GM12873 (cell line): Measurements from ENCODE around the gene SART3.
A peak's percentile ranks its signal among the peaks of the same experiment; 100 is the strongest.

Experiments
- TF ChIP-seq, protein P1 (sequence below): IDR thresholded peaks from 2 replicates; pipeline ENCODE4 v1.5.1; 2012; ENCODE audit warnings: low read depth, mild to moderate bottlenecking, moderate library complexity, low read length, control low read depth; ENCODE audit not compliant: insufficient read depth; ENCODE audit errors: missing control alignments

SART3 gene

DNA sequence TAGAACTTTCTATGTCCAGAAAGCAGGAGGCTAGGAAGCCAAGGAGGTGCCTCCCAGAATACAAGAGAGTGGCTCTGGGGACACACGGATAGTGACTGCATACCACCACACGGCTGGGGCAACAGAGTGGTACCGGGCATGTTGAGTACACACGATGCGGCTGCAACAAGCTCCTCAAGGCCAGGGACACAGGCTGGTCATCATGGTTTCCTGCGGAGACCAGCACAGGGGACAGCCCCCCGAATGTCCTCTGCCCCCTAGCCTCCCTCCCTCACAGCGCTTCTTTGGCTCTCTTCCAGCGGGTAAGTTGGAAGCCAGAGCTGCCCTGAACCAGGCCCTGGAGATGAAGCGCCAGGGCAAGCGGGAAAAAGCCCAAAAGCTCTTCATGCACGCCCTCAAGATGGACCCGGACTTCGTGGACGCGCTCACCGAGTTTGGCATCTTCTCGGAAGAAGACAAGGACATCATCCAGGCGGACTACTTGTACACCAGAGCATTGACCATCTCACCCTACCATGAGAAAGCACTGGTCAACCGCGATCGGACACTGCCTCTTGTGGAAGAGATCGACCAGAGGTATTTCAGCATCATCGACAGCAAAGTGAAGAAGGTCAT is 42.8 kb downstream of the SART3 start:
- TF ChIP-seq, protein P1, sequence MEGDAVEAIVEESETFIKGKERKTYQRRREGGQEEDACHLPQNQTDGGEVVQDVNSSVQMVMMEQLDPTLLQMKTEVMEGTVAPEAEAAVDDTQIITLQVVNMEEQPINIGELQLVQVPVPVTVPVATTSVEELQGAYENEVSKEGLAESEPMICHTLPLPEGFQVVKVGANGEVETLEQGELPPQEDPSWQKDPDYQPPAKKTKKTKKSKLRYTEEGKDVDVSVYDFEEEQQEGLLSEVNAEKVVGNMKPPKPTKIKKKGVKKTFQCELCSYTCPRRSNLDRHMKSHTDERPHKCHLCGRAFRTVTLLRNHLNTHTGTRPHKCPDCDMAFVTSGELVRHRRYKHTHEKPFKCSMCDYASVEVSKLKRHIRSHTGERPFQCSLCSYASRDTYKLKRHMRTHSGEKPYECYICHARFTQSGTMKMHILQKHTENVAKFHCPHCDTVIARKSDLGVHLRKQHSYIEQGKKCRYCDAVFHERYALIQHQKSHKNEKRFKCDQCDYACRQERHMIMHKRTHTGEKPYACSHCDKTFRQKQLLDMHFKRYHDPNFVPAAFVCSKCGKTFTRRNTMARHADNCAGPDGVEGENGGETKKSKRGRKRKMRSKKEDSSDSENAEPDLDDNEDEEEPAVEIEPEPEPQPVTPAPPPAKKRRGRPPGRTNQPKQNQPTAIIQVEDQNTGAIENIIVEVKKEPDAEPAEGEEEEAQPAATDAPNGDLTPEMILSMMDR, result no peak

DNA sequence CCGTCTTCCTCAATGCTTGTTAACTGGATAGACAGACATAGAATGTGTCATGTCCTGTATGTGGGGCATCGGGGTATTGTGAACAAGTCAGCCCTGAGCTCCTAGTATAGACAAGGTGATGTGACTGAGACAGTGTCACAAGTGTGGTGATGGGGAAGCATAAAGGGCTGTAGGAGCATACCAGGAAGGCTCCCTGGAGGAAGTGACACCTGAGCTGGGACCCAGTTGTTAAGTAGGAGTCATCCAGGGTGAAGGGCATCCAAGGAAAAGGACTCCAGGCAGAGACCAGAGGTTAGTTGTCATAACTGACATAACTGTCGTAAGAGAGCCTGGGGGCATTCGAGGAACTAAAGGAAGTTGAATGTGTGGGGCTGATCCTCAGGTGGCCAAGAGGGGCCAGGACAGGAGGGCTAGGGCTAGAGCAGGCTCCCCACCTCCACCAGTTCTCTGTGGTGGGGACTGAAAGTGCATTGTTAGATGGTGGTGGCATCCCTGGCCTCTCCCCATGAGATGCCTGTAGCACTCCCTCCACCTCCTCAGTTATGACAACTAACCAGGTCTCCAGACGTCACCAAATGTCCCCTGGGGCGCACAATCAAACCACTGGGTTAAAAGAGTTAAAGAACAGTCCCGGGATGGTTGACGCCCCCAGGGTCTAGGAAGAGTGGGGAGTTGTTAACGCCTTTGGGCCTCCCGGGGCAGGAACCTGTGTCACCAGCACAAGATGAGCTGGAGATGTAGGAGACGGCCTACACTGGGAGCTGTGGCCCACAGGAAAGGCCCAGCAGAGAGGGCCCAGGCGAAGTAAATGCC is 43.5 kb downstream of the SART3 start:
- TF ChIP-seq, protein P1, result no peak

DNA sequence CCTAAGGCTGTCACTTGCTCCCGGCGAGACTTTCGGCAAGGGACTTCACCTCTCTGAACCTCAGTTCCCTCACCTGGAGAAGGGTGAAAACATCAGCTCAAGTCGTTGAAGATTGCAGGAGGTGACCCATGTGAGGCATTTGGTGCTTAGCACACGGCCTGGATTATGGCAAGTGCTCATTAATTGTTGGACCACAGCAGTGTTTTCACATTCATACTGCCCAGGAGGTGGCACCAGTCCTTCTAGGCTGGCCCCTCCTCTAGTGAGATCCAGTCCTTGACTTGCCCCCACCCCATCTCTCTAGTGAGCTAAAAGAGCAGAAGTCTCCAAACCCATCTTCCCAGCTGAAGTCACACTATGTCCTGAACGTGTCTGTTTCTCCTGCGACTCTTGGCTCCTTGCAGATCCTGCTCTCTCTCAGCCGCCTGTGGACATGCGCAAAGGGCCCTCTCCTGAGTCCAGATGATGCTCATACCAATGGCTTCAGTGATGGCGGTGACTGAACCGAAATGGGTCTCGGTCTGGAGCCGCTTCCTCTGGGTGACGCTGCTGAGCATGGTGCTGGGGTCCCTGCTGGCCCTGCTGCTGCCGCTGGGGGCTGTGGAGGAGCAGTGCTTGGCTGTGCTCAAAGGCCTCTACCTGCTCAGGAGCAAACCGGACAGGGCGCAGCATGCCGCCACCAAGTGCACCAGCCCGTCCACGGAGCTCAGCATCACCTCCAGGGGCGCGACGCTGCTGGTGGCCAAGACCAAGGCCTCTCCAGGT is 44.3 kb downstream of the SART3 start:
- TF ChIP-seq, protein P1, result peak; percentile 21

DNA sequence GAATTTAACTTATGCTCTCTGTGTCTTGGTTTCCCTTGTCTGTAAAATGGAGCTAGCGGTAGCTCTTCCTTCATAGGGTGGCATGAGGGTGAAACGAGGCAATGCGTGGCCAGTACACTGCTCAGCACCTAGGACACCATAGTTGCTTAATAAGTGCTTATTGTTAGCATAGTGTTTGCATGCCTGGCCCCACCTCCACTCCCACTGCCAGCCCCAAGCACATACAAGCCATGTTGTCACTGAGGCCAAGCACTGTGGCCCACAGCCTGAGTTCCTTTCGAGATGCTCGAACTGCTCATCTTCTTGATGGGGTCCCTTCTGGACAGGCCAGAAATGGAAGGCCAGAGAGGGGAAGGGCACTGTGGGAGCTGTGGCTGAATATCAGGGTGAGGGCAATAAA is 45.1 kb downstream of the SART3 start:
- TF ChIP-seq, protein P1, result no peak

DNA sequence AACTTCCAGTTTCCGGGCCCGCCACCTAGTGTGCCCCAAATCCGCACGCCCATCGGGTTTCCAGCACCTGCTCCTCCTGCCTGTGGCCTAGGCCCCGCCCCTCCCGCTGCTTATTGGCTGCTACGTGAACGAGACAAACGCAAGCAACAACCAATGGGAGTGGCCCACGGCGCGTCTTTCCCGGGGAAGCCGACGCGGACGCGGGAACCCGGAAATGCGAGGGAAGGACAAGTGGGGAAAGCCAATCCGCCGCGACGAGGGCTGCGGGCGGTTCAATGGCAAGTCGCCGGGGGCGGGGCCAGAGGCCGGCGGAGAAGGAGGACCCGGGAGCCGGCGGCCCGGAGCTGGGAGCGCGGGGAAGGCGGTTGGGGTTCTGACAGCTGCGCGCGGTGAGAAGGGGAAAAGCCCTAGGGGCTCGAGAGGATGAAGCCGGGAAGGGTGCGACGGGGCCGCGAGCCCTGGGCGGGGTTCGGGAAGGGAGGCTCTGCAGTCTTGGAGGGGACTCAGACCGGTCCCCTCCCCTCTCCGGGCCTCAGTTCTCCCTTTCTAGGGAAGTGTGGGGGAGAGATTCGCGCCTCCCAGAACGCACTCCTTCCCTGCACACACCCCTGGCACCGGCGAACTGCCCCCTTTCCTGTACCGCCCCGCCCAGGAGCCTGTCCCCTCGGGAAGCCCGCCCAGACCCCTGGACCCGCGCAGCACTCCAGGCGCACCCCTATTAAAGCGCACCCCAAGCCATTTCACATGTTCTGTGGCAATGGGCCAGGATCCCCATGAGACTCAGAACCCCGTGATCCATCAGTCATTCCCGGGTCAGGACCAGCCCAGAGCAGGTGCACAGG is 45.8 kb downstream of the SART3 start, which contains the start of gene FICD:
TSS of gene FICD (plus strand) at position 305 of the 842 bp plus-strand sequence. CDS start 1,696 bp downstream, outside the sequence.
- TF ChIP-seq, protein P1, result no peak

DNA sequence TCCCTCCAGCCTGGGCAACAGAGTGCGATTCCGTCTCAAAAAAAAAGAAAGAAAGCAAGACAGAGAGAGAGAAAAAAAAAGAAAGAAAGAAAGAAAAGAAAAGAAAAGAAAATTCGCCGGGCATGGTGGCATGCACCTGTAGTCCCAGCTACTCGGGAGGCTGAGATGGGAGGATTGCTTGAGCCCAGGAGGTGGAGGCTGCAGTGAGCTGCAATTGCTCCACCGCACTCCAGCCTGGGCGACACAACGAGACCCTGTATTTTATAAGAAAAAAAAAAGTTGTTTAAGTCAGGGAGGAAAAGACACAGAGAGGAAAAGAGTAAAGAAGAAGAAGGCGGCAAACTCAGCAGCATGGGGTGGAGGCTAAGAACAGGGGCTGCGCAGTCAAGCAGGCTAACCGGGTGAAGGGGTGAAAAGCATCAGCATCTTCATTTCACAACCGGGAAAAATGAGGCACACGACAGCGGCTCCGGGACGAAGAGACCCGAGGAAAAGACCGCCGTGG is 46.5 kb downstream of the SART3 start:
- TF ChIP-seq, protein P1, result no peak
